Sigmoid colon (tissue), 4 donors: ENCODE results near the gene OR1E1.

ENCODE experiments used
- CTCF ChIP-seq, 4 experiments: fragments of 450-650 bp in 3 of 4; fragments of 200-600 bp in 1 of 4; IDR thresholded peaks; one replicate each; pipeline ENCODE4 v1.5.1; 2016 to 2019; ENCODE audit warnings: antibody characterized with exemption in 4 of 4, mild to moderate bottlenecking in 3 of 4, moderate library complexity in 2 of 4
- EP300 ChIP-seq, 4 donors: sonication (generic); formaldehyde crosslinking; IDR thresholded peaks; one replicate each; pipeline ENCODE4 v1.6.1; 2017; ENCODE audit warnings: antibody characterized with exemption in 4 of 4
- POLR2A ChIP-seq, 2 donors: fragments of 450-650 bp; IDR thresholded peaks; one replicate each; pipeline ENCODE4 v1.6.1; 2016; ENCODE audit warnings: antibody characterized with exemption in 2 of 2, mild to moderate bottlenecking in 2 of 2, moderate library complexity in 2 of 2

- TF ChIP-seq CTCF (IDR thresholded peaks at IDR 0.05) (no peak), POLR2A (IDR thresholded peaks at IDR 0.05) (no peak), EP300 (IDR thresholded peaks at IDR 0.05) (no peak)
Observed at GRCh38 chr17:3415610-3416009, 17.4 kb upstream of the OR1E1 start.
